GM04503 (cell line): ENCODE results near the gene DMTF1.

Experiments
- DNase-seq: peaks from one replicate; pipeline ENCODE4 v3.0.0-alpha.2; 2012; ENCODE audit warnings: low read depth

The DMTF1 gene

GRCh38 chr7:87147500-87147899 is 4.8 kb upstream of the DMTF1 start:
- no peak for DNase-seq

GRCh38 chr7:87148332-87148955 is 3.8 kb upstream of the DMTF1 start:
- peak; percentile 14 for DNase-seq

- DNase-seq, result no peak
Measured at GRCh38 chr7:87151002-87151728, 1.1 kb upstream of the DMTF1 start.

GRCh38 chr7:87151729-87152111 is 533 bp upstream of the DMTF1 start:
- DNase-seq, result no peak

GRCh38 chr7:87152897-87153641 is 816 bp downstream of the DMTF1 start:
- no peak for DNase-seq

- DNase-seq, result no peak
Measured at GRCh38 chr7:87154166-87154565, 1.9 kb downstream of the DMTF1 start.

DNA sequence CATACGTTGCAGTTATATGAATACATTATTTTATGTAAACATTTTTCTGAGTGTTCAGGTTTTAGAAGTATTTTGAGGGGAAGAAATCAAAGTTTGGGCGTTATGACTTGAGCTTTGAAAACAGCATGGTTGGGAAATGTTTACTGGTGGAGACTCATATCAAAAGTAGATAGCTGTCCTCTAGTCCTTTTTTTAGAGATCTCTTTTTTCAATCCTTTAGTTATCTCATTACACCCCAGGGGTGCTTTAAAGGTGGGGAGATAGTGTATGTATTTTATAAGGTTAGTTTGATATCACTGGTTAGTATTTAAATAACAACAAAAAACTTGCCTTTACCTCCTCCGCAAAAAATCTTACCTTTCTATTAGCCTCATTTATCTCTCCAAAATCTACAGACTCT is 2.3 kb downstream of the DMTF1 start:
- DNase-seq, result no peak

GRCh38 chr7:87155788-87156187 is 3.5 kb downstream of the DMTF1 start:
- no peak for DNase-seq

DNA sequence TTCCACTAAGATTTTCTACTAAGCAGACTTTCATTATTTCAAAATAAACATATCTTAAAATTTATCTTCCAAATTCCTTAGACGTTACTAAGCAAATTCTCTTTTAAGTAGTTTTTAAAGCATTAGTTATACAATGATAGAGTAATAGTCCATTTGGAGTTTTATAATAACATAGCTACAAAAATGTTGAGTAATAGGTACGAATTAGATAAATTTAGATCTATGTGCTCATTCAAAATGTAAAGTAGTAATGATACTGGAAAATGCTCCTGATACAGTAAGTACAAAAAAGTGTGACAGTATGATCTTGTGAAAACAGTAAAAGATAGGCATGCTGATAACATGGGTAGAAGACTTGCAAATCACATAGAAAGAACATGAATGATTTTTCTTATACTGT is 4.5 kb downstream of the DMTF1 start:
- peak; percentile 10 for DNase-seq

DNA sequence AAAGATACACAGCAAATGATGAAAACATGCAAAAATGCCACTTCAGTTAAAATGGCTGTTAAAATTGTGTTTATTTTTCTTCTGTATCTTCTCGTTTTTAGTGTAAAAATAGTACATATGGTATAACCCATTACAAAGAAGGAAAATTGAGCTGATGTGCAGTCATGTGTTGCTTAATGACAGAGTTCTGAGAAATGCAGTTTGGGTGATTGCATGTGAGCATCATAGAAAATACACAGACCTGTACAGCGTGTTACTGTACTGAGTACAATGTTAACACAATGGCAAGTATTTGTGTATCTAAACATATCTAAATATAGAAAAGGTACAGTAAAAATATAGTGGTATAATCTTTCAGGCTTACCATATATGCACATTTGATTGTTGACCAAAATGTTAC is 7.3 kb downstream of the DMTF1 start:
- no peak for DNase-seq

GRCh38 chr7:87164433-87164832 is 12.2 kb downstream of the DMTF1 start:
- DNase-seq, result no peak

DNA sequence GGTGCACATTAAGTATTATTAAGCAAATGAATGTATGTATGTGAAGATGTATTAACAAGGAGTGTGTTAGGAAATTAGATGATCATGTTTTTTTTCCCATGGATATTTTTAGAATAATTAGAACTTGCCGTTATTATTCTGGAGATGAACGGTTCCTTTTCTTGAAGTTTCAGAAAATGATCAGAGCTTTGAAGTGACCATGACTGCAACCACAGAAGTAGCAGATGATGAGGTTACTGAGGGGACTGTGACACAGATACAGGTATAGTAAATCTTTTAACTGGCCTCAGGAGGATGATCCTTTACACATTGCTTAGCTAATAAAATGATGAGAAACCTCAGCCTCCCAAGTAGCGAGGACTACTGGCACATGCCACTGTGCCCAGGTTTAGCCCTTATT is 18.6 kb downstream of the DMTF1 start:
- no peak for DNase-seq

DNA sequence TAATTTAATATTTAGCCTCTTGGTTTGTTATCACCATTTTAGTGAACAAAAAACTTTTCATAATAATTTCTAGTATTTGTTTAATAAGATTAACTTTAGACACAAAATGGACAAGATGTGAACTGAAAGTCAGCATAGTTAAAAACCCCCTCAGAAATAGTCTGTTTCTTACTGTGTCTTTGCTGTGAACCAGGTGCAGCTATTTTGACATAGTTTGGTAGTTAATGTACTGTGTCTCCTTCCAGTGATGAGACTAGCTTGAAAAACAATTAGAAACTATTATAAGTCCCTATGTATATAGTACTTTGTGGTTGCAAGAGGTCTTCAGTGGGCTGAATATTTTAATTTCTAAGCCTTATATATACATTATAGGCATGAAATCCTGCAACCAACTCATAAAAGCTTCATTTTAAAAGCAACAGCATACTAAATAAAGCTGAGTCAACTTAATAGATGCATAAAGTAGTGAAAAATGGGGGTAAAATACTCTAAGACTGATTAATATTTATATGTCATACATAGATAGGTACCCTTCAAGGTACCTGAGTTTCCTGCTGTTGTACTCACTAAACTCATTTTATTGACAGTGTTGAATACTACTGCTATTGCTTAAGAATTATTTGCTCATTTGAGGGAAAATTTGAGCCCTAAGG is 19.2 kb downstream of the DMTF1 start:
- DNase-seq, result no peak

DNA sequence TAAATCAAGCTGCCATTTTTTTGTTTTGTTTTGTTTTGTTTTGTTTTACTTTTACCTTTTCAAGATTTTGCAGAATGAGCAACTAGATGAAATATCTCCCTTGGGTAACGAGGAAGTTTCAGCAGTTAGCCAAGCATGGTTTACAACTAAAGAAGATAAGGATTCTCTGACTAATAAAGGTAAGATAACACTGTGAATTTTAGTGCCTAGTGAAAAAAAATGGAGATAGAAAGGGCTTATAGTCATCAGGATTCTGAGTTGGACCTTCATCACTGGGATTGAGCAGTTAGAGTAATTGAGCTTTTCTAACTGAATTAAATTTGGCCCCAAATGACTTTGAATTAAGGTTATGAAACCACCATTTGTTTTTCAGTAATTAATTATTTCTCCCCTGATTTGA is 21.2 kb downstream of the DMTF1 start:
- no peak for DNase-seq

DNA sequence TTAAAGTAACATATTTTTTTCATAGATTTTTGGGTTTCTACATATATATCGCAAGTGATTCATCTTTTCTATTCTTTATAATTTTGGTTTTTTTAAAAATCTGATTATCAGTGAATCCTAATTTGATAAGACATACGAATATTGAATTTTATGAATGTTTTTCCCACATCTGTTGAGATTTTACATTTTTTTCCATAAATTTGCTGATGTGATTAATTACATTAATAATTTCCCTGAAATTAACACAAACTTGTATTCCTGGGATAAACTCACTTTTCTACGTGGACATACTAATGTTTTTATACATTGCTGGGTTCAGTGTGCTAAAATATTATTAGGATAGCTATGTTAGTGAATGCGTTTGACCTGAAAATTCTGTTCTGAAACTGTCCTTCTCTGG is 26.1 kb downstream of the DMTF1 start:
- no peak for DNase-seq

- no peak for DNase-seq
Measured at GRCh38 chr7:87179180-87179579, 26.9 kb downstream of the DMTF1 start.

DNA sequence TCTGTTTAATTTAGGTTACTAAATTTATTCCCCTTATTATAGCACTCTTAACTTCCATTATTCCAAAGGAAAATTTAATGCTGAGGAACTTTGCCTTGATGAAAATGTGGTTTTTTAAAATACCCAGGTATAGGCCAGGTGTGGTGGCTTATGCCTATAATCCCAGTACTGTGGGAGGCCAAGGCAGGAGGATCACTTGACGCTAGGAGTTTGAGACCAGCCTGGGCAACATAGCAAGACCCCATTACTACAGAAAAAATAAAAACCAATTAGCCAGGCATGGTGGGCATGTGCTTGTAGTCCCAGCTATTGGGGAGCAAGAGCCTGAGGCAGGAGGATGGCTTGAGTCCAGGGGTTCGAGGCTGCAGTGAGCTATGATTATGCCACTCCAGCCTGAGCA is 34.9 kb downstream of the DMTF1 start:
- DNase-seq, result no peak

DNA sequence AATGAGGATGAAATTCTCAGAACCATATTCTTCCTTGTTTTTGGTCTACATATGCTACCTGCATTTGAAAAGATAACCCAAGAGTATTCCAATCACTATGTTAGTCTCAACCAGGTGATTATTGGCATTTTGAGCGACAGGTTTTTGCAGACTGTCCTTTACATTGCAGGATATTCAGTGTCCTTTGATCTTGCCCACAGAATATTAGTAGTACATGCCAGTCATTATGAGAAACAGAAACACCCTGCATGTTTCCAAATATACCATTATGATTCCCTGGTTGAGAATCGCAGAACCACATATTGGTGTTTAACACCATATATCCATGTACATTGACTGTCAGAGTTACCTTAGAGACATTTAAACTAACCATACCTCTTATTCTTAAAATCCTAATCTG is 36.7 kb downstream of the DMTF1 start:
- no peak for DNase-seq

DNA sequence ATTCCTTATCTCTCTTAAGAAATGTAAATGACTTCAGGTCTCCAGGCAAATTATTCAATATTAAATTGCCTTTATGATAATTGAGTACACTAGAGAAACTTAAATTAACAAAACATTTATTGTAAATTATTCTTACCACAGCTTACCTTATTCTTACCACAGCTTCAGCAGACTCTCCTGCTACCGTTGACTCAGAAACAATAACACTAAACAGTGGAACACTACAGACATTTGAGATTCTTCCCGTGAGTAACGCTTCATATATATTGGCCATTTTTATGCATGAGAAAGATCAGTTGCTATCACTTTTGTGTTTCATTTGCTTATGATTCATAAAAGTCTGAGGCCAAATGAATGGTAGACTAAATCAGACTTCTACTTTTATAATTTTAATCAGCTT is 38.5 kb downstream of the DMTF1 start:
- DNase-seq, result no peak

GRCh38 chr7:87192784-87193487 is 40.7 kb downstream of the DMTF1 start:
- DNase-seq, result no peak

DNA sequence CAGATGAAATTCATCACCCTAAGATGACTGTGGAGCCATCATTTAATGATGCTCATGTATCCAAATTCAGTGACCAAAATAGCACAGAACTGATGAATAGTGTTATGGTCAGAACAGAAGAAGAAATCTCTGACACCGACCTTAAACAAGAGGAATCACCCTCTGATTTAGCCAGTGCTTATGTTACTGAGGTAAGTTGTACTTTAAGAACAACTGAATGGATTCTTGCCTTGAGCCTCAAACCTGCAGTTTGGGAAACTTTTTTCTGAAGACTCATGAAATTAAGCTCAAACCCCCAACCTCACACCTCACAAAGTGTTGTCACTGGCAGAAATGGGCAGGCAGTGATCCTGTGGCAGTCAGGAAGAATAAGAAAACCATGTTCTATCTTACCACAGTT is 41.7 kb downstream of the DMTF1 start:
- DNase-seq, result no peak

GRCh38 chr7:87199241-87199640 is 47.0 kb downstream of the DMTF1 start:
- DNase-seq, result no peak
